Measurements from ENCODE around the gene CCDC183. TPM values are rescaled to one million over a fixed set of nuclear protein-coding genes. Genes with fewer than 3 reads are reported as not detected.

CCDC183 gene
- total and polyA plus RNA-seq, 9 donors, result 0.47 to 11.8 (median 5.7) TPM

- Histone ChIP-seq H3K4me3 (no peak overlapping the region), H3K27ac (no peak overlapping the region), H3K9me3 (no peaks in the 10 kb centered on the region), H3K27me3 (no peaks in the 10 kb centered on the region), H3K36me3 (no peaks in the 10 kb centered on the region), H3K4me1 (ENCODE audit: insufficient read depth) (peaks cover 7% of the 10 kb centered on the region)
- 73 to 81% (median 77%) methylated on average over 14 to 18 of the region's 18 CpGs for WGBS, 3 donors
- intact Hi-C loops (cut with DNase I), result no loop called here
- peak; percentile 12 to 41 (median 32) for DNase-seq
- TF ChIP-seq, protein P1, sequence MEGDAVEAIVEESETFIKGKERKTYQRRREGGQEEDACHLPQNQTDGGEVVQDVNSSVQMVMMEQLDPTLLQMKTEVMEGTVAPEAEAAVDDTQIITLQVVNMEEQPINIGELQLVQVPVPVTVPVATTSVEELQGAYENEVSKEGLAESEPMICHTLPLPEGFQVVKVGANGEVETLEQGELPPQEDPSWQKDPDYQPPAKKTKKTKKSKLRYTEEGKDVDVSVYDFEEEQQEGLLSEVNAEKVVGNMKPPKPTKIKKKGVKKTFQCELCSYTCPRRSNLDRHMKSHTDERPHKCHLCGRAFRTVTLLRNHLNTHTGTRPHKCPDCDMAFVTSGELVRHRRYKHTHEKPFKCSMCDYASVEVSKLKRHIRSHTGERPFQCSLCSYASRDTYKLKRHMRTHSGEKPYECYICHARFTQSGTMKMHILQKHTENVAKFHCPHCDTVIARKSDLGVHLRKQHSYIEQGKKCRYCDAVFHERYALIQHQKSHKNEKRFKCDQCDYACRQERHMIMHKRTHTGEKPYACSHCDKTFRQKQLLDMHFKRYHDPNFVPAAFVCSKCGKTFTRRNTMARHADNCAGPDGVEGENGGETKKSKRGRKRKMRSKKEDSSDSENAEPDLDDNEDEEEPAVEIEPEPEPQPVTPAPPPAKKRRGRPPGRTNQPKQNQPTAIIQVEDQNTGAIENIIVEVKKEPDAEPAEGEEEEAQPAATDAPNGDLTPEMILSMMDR (IDR thresholded peaks at IDR 0.05), result no peak
- TF ChIP-seq POLR2A (IDR thresholded peaks at IDR 0.05), result no peak
- no peak for TF ChIP-seq EP300 (IDR thresholded peaks at IDR 0.05)
These were observed 57.5 kb downstream of the CCDC183 start for GRCh38 chr9:136853596-136854112.

DNA sequence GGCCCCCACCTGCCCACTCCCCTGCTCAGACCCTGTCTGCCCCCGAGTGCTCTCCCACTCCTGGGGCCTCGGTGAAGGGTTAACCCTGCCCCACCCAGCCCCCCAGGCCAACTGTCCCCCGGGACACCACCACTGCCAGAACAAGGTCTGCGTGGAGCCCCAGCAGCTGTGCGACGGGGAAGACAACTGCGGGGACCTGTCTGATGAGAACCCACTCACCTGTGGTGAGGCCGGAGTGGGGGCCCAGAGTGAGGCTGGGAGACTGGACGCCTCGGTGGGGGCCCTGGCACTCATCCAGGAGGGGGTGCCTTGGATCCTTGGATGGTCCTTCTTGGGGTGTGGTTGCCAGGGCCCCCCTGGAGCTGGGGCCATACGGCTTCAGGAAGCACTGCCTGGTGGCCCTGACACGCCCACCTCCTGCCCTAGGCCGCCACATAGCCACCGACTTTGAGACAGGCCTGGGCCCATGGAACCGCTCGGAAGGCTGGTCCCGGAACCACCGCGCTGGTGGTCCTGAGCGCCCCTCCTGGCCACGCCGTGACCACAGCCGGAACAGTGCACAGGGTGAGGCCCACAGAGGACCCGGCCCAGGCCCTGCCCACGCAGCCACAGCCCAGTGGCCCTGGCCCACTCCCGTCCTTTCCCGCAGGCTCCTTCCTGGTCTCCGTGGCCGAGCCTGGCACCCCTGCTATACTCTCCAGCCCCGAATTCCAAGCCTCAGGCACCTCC is 58.1 kb downstream of the CCDC183 start:
- Histone ChIP-seq H3K27ac (no peak overlapping the region), H3K4me1 (ENCODE audit: insufficient read depth) (peaks cover 7% of the 10 kb centered on the region), H3K9me3 (no peaks in the 10 kb centered on the region), H3K36me3 (no peaks in the 10 kb centered on the region), H3K4me3 (no peak overlapping the region), H3K27me3 (no peaks in the 10 kb centered on the region)
- DNase-seq, result peak; percentile 25 to 59 (median 46)
- WGBS, 3 donors, result 46 to 56% (median 56%) methylated on average over 27 to 30 of the region's 30 CpGs
- TF ChIP-seq EP300 (IDR thresholded peaks at IDR 0.05) (no peak), POLR2A (IDR thresholded peaks at IDR 0.05) (no peak)
- TF ChIP-seq, protein P1 (IDR thresholded peaks at IDR 0.05), result no peak
- intact Hi-C loops (cut with DNase I), result no loop called here

- Histone ChIP-seq H3K4me1 (ENCODE audit: insufficient read depth) (peaks cover 5% of the 10 kb centered on the region), H3K27ac (no peak overlapping the region), H3K27me3 (no peaks in the 10 kb centered on the region), H3K4me3 (no peak overlapping the region), H3K36me3 (no peaks in the 10 kb centered on the region), H3K9me3 (no peaks in the 10 kb centered on the region)
- 34 to 51% (median 48%) methylated on average over 9 to 23 of the region's 23 CpGs for WGBS, 3 donors
- intact Hi-C loops (cut with DNase I), result no loop called here
- DNase-seq, result peak in 3 of 5 donors; percentile 18 to 35 (median 29)
- TF ChIP-seq EP300 (IDR thresholded peaks at IDR 0.05) (no peak), POLR2A (IDR thresholded peaks at IDR 0.05) (no peak)
- TF ChIP-seq, protein P1 (IDR thresholded peaks at IDR 0.05), result no peak
These were observed 58.8 kb downstream of the CCDC183 start for GRCh38 chr9:136854842-136855460.

DNA sequence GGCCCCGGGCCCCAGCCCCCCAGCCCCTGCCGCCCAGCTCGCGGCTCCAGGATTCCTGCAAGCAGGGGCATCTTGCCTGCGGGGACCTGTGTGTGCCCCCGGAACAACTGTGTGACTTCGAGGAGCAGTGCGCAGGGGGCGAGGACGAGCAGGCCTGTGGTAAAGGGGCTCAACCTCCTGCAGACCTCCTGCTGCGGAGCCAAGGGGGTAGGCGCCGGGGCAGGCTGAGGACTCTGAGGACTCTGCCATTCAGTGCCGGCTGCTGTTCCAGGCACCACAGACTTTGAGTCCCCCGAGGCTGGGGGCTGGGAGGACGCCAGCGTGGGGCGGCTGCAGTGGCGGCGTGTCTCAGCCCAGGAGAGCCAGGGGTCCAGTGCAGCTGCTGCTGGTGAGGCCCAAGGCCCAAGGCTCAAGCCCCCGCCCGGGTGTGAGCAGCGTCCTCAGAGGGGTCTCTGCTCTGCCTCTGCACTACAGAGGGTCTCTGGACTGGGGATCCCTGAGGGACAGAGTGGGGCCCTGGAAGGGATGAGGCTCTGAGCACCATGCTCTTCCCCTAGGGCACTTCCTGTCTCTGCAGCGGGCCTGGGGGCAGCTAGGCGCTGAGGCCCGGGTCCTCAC is 59.4 kb downstream of the CCDC183 start:
- TF ChIP-seq EP300 (IDR thresholded peaks at IDR 0.05) (no peak), POLR2A (IDR thresholded peaks at IDR 0.05) (no peak)
- TF ChIP-seq, protein P1 (IDR thresholded peaks at IDR 0.05), result no peak
- no peaks in the 10 kb centered on the region for H3K36me3 ChIP-seq
- H3K4me1 ChIP-seq (ENCODE audit: insufficient read depth), result peaks cover 3% of the 10 kb centered on the region
- intact Hi-C loops (cut with DNase I), result no loop called here
- no peak overlapping the region for H3K27ac ChIP-seq
- DNase-seq, result peak in 4 of 5 donors; percentile 24 to 41 (median 32)
- H3K4me3 ChIP-seq, result no peak overlapping the region
- H3K27me3 ChIP-seq, result no peaks in the 10 kb centered on the region
- no peaks in the 10 kb centered on the region for H3K9me3 ChIP-seq
- WGBS, 3 donors, result 63 to 77% (median 67%) methylated on average over 26 of the region's 26 CpGs
